ENCODE measurements around the gene UST.
"Not testable (repeated sequence)": the region's sequence is repeated elsewhere in the genome, so short reads cannot be mapped to it uniquely, and the experiment has no call there.

GRCh38 chr6:148764259-148765020, 17.6 kb downstream of the UST start:
- not testable (repeated sequence) for TF ChIP-seq FOXA1, ELF4 (IDR thresholded peaks at IDR 0.05)
